NCI-H2227 (cell line): ENCODE data around the gene RPS6KA2.

Experiments used
- DNase-seq: peaks from one replicate; lab custom pipeline; 2025; ENCODE audit not compliant: unreplicated experiment; lab: John Stamatoyannopoulos, UW

RPS6KA2 gene

GRCh38 chr6:166436195-166437139, 190.6 kb downstream of the RPS6KA2 start:
- no peak for DNase-seq

GRCh38 chr6:166435574-166435973, 191.5 kb downstream of the RPS6KA2 start:
- DNase-seq, result no peak

GRCh38 chr6:166434336-166434735, 192.7 kb downstream of the RPS6KA2 start:
- no peak for DNase-seq

- no peak for DNase-seq
These were observed 194.0 kb downstream of the RPS6KA2 start for GRCh38 chr6:166433096-166433495.

- no peak for DNase-seq
These were observed 196.8 kb downstream of the RPS6KA2 start for GRCh38 chr6:166430269-166430668.

- no peak for DNase-seq
These were observed 202.6 kb downstream of the RPS6KA2 start for GRCh38 chr6:166424431-166424830.

GRCh38 chr6:166423781-166424180, 203.3 kb downstream of the RPS6KA2 start:
- no peak for DNase-seq

GRCh38 chr6:166423051-166423745, 203.9 kb downstream of the RPS6KA2 start:
- DNase-seq, result no peak

GRCh38 chr6:166422201-166422940, 204.7 kb downstream of the RPS6KA2 start:
- no peak for DNase-seq

GRCh38 chr6:166420351-166420750, 206.7 kb downstream of the RPS6KA2 start:
- no peak for DNase-seq

- DNase-seq, result no peak
These were observed 207.3 kb downstream of the RPS6KA2 start for GRCh38 chr6:166419717-166420116.

GRCh38 chr6:166419286-166419685, 207.8 kb downstream of the RPS6KA2 start:
- no peak for DNase-seq

GRCh38 chr6:166418691-166419143, 208.3 kb downstream of the RPS6KA2 start:
- DNase-seq, result no peak

GRCh38 chr6:166417285-166417691, 209.8 kb downstream of the RPS6KA2 start:
- DNase-seq, result no peak

GRCh38 chr6:166415833-166416347, 211.2 kb downstream of the RPS6KA2 start:
- DNase-seq, result no peak

- no peak for DNase-seq
These were observed 211.7 kb downstream of the RPS6KA2 start for GRCh38 chr6:166415306-166415705.

GRCh38 chr6:166413491-166413951, 213.5 kb downstream of the RPS6KA2 start:
- no peak for DNase-seq

GRCh38 chr6:166412911-166413384, 214.1 kb downstream of the RPS6KA2 start:
- DNase-seq, result no peak

- no peak for DNase-seq
These were observed 214.7 kb downstream of the RPS6KA2 start for GRCh38 chr6:166412156-166412910.

GRCh38 chr6:166411721-166412151, 215.3 kb downstream of the RPS6KA2 start:
- no peak for DNase-seq
